Neural cell (in vitro differentiated cells): ENCODE results near the gene CPNE5. TPM values are rescaled to one million over a fixed set of nuclear protein-coding genes. Genes with fewer than 3 reads are reported as not detected.
A peak's percentile ranks its signal among the peaks of the same experiment; 100 is the strongest.

Experiments used
- H2AFZ ChIP-seq: fragments of 200-600, 300-800 bp; sonication (generic), shearing (Covaris generic); 2 replicates; pipeline ENCODE4 v1.6.0; 2014; ENCODE audit warnings: low read depth, mild to moderate bottlenecking, antibody characterized with exemption, low read length, moderate library complexity
- H3F3A ChIP-seq: fragments of 200-600 bp; shearing (Covaris generic); 2 replicates; pipeline ENCODE4 v1.6.1; 2016; ENCODE audit warnings: mild to moderate bottlenecking, moderate library complexity, mixed read lengths, antibody characterized with exemption, low read length; ENCODE audit not compliant: insufficient read depth, poor library complexity, severe bottlenecking
- H3K27ac ChIP-seq: fragments of 200-600, 300-800 bp; sonication (generic), shearing (Covaris generic); 2 replicates; pipeline ENCODE4 v1.5.1; 2014; ENCODE audit warnings: mild to moderate bottlenecking, low read length, moderate library complexity
- H3K27me3 ChIP-seq: fragments of 300-800, 200-600 bp; sonication (generic), shearing (Covaris generic); 2 replicates; pipeline ENCODE4 v1.6.0; 2014; ENCODE audit warnings: mild to moderate bottlenecking, low read depth, low read length, moderate library complexity; ENCODE audit not compliant: insufficient read depth
- H3K36me3 ChIP-seq: fragments of 300-800, 200-600 bp; sonication (generic), shearing (Covaris generic); 2 replicates; pipeline ENCODE4 v1.5.1; 2014; ENCODE audit warnings: mild to moderate bottlenecking, antibody characterized with exemption, low read length, moderate library complexity; ENCODE audit not compliant: insufficient read depth
- H3K4me2 ChIP-seq: fragments of 300-800, 200-600 bp; sonication (generic), shearing (Covaris generic); 2 replicates; pipeline ENCODE4 v1.6.0; 2014; ENCODE audit warnings: mild to moderate bottlenecking, low read length
- H3K4me3 ChIP-seq: fragments of 300-800, 200-600 bp; sonication (generic), shearing (Covaris generic); 2 replicates; pipeline ENCODE4 v1.5.1; 2014; ENCODE audit warnings: mild to moderate bottlenecking, low read length, moderate library complexity
- H3K79me2 ChIP-seq: fragments of 200-600 bp; shearing (Covaris generic); replicated peaks from 2 replicates; pipeline ENCODE4 v1.6.0; 2014; ENCODE audit warnings: mild to moderate bottlenecking, low read length, moderate library complexity; ENCODE audit not compliant: insufficient read depth
- H3K9ac ChIP-seq: fragments of 300-800, 200-600 bp; sonication (generic), shearing (Covaris generic); 2 replicates; pipeline ENCODE4 v1.6.1; 2016; ENCODE audit warnings: mild to moderate bottlenecking, low read length, mixed read lengths
- H3K9me2 ChIP-seq: fragments of 200-600 bp; shearing (Covaris generic); 2 replicates; pipeline ENCODE4 v1.6.1; 2016; ENCODE audit warnings: mild to moderate bottlenecking, low read length, mixed read lengths; ENCODE audit not compliant: insufficient read depth
- H3K9me3 ChIP-seq: fragments of 200-600, 300-800 bp; sonication (generic), shearing (Covaris generic); 2 replicates; pipeline ENCODE4 v1.6.1; 2016; ENCODE audit warnings: mild to moderate bottlenecking, mixed run types, low read length, moderate library complexity, mixed read lengths
- H4K20me1 ChIP-seq: fragments of 200-600 bp; shearing (Covaris generic); 2 replicates; pipeline ENCODE4 v1.6.1; 2016; ENCODE audit warnings: mild to moderate bottlenecking, mixed run types; ENCODE audit not compliant: insufficient read depth
- EP300 ChIP-seq: fragments of 450-650 bp; conservative IDR thresholded peaks from 2 replicates; pipeline ENCODE4 v1.6.1; 2014; ENCODE audit warnings: antibody characterized with exemption, mild to moderate bottlenecking, moderate library complexity; ENCODE audit not compliant: poor library complexity, severe bottlenecking
- EZH2 ChIP-seq: fragments of 200-600, 300-800 bp; shearing (Covaris generic), sonication (generic); IDR thresholded peaks from 2 replicates; pipeline ENCODE4 v1.6.1; 2014; ENCODE audit warnings: antibody characterized with exemption, low read length, borderline replicate concordance, mild to moderate bottlenecking; ENCODE audit not compliant: insufficient read depth, poor library complexity, severe bottlenecking
- MXI1 ChIP-seq: fragments of 450-650 bp; conservative IDR thresholded peaks from 2 replicates; pipeline ENCODE4 v1.6.1; 2014; ENCODE audit warnings: antibody characterized with exemption, mild to moderate bottlenecking; ENCODE audit not compliant: poor library complexity, severe bottlenecking
- POLR2AphosphoS5 ChIP-seq: IDR thresholded peaks from 2 replicates; pipeline ENCODE4 v1.6.1; 2012
- RAD21 ChIP-seq: fragments of 450-650 bp; conservative IDR thresholded peaks from 2 replicates; pipeline ENCODE4 v1.6.1; 2014; ENCODE audit warnings: antibody characterized with exemption, mild to moderate bottlenecking, moderate library complexity
- REST ChIP-seq: IDR thresholded peaks from 2 replicates; pipeline ENCODE4 v1.6.1; 2012; ENCODE audit warnings: borderline replicate concordance
- SMC3 ChIP-seq: fragments of 450-650 bp; conservative IDR thresholded peaks from 2 replicates; pipeline ENCODE4 v1.6.1; 2014; ENCODE audit warnings: antibody characterized with exemption, mild to moderate bottlenecking, moderate library complexity; ENCODE audit not compliant: poor library complexity
- TAF1 ChIP-seq: IDR thresholded peaks from 2 replicates; pipeline ENCODE4 v1.6.1; 2012; ENCODE audit warnings: low read depth
- polyA plus RNA-seq: library from polyadenylated mRNA; depleted of rRNA; stranded (reverse); fragments of >200 nt; gene quantifications from 2 replicates; pipeline ENCODE4 v1.2.3, GENCODE V29; 2014
- TF ChIP-seq, protein P1 (sequence below): fragments of 450-650 bp; IDR thresholded peaks from 2 replicates; pipeline ENCODE4 v1.5.1; 2014; ENCODE audit warnings: antibody characterized with exemption, mild to moderate bottlenecking, moderate library complexity; ENCODE audit not compliant: poor library complexity, severe bottlenecking

Gene CPNE5
- polyA plus RNA-seq, 1 donor from 2014 or later = 8.7 TPM

- Histone ChIP-seq H3K27ac (peak overlapping the region; percentile 53), H3K9me3 (no peaks in the 10 kb centered on the region), H3K4me2 (no peak overlapping the region), H3K9me2 (no peaks in the 10 kb centered on the region), H2AFZ (no peak overlapping the region), H4K20me1 (no peaks in the 10 kb centered on the region), H3F3A (no peaks in the 10 kb centered on the region), H3K36me3 (no peaks in the 10 kb centered on the region), H3K9ac (peak overlapping the region; percentile 11), H3K4me3 (no peak overlapping the region), H3K27me3 (no peaks in the 10 kb centered on the region), H3K79me2 (no peaks in the 10 kb centered on the region)
- TF ChIP-seq RAD21 (no peak), MXI1 (no peak), EP300 (no peak), EZH2 (no peak), SMC3 (no peak), REST (no peak), TAF1 (no peak), POLR2AphosphoS5 (no peak)
- TF ChIP-seq, protein P1, sequence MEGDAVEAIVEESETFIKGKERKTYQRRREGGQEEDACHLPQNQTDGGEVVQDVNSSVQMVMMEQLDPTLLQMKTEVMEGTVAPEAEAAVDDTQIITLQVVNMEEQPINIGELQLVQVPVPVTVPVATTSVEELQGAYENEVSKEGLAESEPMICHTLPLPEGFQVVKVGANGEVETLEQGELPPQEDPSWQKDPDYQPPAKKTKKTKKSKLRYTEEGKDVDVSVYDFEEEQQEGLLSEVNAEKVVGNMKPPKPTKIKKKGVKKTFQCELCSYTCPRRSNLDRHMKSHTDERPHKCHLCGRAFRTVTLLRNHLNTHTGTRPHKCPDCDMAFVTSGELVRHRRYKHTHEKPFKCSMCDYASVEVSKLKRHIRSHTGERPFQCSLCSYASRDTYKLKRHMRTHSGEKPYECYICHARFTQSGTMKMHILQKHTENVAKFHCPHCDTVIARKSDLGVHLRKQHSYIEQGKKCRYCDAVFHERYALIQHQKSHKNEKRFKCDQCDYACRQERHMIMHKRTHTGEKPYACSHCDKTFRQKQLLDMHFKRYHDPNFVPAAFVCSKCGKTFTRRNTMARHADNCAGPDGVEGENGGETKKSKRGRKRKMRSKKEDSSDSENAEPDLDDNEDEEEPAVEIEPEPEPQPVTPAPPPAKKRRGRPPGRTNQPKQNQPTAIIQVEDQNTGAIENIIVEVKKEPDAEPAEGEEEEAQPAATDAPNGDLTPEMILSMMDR = no peak
These were observed 50.5 kb downstream of the CPNE5 start for GRCh38 chr6:36788768-36789167.

- H3K9ac ChIP-seq = no peak overlapping the region
- H3K9me2 ChIP-seq = no peaks in the 10 kb centered on the region
- no peaks in the 10 kb centered on the region for H3K9me3 ChIP-seq
- H3K27me3 ChIP-seq = no peaks in the 10 kb centered on the region
- H3K27ac ChIP-seq = no peak overlapping the region
- TF ChIP-seq, protein P1 = no peak
- no peak for TF ChIP-seq EP300
- TF ChIP-seq TAF1 = no peak
- TF ChIP-seq EZH2 = no peak
- no peak for TF ChIP-seq REST
- no peak for TF ChIP-seq SMC3
- TF ChIP-seq POLR2AphosphoS5 = no peak
- no peak for TF ChIP-seq MXI1
- TF ChIP-seq RAD21 = no peak
- H3K36me3 ChIP-seq = no peaks in the 10 kb centered on the region
- H2AFZ ChIP-seq = no peak overlapping the region
- H3F3A ChIP-seq = no peaks in the 10 kb centered on the region
- H3K4me2 ChIP-seq = no peak overlapping the region
- H3K79me2 ChIP-seq = no peaks in the 10 kb centered on the region
- no peak overlapping the region for H3K4me3 ChIP-seq
- no peaks in the 10 kb centered on the region for H4K20me1 ChIP-seq
These were observed 51.1 kb downstream of the CPNE5 start for GRCh38 chr6:36788186-36788585.
